Measurements from ENCODE around the gene ATP6V0B. TPM values are rescaled to one million over a fixed set of nuclear protein-coding genes. Genes with fewer than 3 reads are reported as not detected.

Gene ATP6V0B
- total and polyA plus RNA-seq, 2 donors from 2014 or later: 156 to 636 TPM

DNA sequence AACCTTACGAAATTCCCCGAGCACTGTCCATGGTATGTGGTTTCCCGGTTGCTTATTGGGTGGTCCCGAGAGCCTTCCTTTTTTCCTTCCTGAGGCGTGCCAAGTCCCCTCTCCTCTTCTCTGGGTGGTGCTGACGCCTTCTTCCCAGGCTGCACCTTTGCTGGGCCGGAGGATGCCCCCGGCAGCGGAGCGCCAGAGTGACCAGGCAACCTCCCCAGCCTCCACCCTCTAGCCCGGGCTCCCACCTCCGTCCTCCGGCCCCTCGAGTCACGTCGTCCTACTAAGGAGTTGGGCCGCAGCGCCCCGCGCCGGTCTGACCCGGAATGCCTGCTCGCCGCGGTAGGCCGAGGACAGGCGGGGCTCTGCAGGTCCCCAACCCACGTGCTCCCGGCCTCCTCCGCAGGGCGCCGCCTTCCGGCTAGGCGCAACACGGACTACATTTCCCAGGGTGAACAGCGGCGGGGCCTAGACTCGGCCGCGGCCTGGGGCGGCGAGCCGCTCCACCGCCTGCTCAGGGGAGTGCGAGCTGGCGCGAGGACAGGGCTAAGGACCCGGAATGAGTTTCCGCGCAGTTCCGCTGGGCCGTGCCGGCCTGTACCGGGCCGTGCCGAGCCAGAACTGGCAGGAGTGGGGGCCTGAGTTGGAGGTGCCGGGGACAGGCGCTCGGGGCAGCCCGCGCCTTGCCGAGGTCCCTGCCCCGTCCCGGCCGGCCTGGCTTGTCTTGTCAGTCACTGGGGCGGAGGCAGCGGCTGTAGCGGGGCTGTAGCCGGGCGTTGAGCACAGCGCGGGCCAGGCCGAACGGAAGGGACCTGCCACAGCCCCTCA, 28.3 kb upstream of the ATP6V0B start, which contains the start of gene IPO13:
Gene IPO13 (plus strand): TSS at position 715 of the 825 bp plus-strand sequence. CDS start 651 bp downstream, outside the sequence.
- DNase-seq (peak; percentile 97 to 98 (median 98)), FAIRE-seq (no peak)
- peak within 1 kb of the TSS; percentile 80 to 96 (median 93) for H3K9ac ChIP-seq (ENCODE audit: low read length in 3 of 3)
- no peaks in the 10 kb centered on the region for H3K27me3 ChIP-seq (ENCODE audit: control insufficient read depth, insufficient read depth, low read length)
- TF ChIP-seq, protein P1, sequence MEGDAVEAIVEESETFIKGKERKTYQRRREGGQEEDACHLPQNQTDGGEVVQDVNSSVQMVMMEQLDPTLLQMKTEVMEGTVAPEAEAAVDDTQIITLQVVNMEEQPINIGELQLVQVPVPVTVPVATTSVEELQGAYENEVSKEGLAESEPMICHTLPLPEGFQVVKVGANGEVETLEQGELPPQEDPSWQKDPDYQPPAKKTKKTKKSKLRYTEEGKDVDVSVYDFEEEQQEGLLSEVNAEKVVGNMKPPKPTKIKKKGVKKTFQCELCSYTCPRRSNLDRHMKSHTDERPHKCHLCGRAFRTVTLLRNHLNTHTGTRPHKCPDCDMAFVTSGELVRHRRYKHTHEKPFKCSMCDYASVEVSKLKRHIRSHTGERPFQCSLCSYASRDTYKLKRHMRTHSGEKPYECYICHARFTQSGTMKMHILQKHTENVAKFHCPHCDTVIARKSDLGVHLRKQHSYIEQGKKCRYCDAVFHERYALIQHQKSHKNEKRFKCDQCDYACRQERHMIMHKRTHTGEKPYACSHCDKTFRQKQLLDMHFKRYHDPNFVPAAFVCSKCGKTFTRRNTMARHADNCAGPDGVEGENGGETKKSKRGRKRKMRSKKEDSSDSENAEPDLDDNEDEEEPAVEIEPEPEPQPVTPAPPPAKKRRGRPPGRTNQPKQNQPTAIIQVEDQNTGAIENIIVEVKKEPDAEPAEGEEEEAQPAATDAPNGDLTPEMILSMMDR (IDR thresholded peaks at IDR 0.05; ENCODE audit: borderline replicate concordance, extremely low read depth, insufficient read depth): peak; percentile 82
- H3K4me1 ChIP-seq (ENCODE audit: control insufficient read depth in 2 of 3, insufficient read depth in 2 of 3, low read depth in 1 of 3, low read length in 3 of 3): peaks cover 0 to 35% (median 17%) of the 10 kb centered on the region in 3 donors
- intact Hi-C loops (cut with DNase I): no loop called here
- H3K27ac ChIP-seq (ENCODE audit: low read depth in 2 of 2, low read length in 2 of 2): peak within 1 kb of the TSS; percentile 99
- peaks cover 0 to 12% (median 0%) of the 10 kb centered on the region in 3 donors for H3K36me3 ChIP-seq (ENCODE audit: control insufficient read depth in 2 of 3, insufficient read depth in 3 of 3, low read length in 3 of 3)
- no peaks in the 10 kb centered on the region for H3K9me3 ChIP-seq (ENCODE audit: control insufficient read depth in 2 of 3, insufficient read depth in 1 of 3, low read length in 3 of 3)
- peak within 1 kb of the TSS; percentile 84 to 97 (median 88) for H3K4me3 ChIP-seq (ENCODE audit: low read length in 3 of 3)

DNA sequence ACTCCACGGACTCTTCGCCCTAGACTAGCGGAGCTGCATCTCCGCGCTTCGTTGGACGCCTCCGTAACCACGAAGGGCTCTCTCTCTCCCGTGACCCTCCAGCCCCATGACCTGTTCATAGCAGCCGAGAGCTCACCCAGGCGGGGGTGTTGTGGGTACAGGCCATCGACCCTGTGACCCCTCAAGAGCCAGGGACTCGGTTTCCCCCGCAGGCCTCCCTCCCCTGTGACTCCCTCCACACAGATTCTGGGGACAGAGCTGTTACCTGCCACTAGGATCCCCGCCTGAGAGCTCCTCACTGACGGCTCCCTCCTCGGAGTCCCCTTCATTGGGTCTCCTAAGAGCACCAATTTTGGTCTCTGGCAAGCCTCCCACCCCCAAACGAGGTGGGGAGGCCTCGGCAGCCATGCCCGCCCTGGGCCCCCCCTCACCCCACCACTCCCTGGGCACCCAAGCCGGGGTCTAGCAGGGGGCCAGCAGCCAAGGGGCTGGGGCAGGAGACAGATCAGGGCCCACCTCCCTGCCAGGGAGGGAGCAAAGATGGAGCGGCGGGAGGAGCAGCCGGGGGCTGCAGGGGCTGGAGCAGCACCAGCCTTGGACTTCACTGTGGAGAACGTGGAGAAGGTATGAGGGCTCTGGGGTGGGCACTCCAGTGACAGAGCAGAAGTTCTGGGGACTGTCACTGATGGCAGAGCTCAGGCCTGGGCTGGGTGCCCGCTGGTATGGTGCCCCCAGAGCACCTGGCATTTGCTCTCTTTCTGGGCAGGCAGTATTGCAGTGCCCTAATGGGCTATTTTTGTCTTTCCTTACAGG, 27.5 kb upstream of the ATP6V0B start:
- no peaks in the 10 kb centered on the region for H3K9me3 ChIP-seq (ENCODE audit: control insufficient read depth in 2 of 3, insufficient read depth in 1 of 3, low read length in 3 of 3)
- intact Hi-C loops (cut with DNase I): no loop called here
- H3K4me1 ChIP-seq (ENCODE audit: control insufficient read depth in 2 of 3, insufficient read depth in 2 of 3, low read depth in 1 of 3, low read length in 3 of 3): peaks cover 0 to 35% (median 21%) of the 10 kb centered on the region in 3 donors
- H3K4me3 ChIP-seq (ENCODE audit: low read length in 3 of 3): peak overlapping the region; percentile 84 to 97 (median 88)
- H3K9ac ChIP-seq (ENCODE audit: low read length in 3 of 3): peak overlapping the region; percentile 80 to 96 (median 93)
- H3K27ac ChIP-seq (ENCODE audit: low read depth in 2 of 2, low read length in 2 of 2): peak overlapping the region; percentile 99
- DNase-seq (peak in 1 of 5 donors; percentile 53), FAIRE-seq (no peak)
- TF ChIP-seq, protein P1 (IDR thresholded peaks at IDR 0.05; ENCODE audit: borderline replicate concordance, extremely low read depth, insufficient read depth): no peak
- no peaks in the 10 kb centered on the region for H3K27me3 ChIP-seq (ENCODE audit: control insufficient read depth, insufficient read depth, low read length)
- peaks cover 0 to 12% (median 0%) of the 10 kb centered on the region in 3 donors for H3K36me3 ChIP-seq (ENCODE audit: control insufficient read depth in 2 of 3, insufficient read depth in 3 of 3, low read length in 3 of 3)

DNA sequence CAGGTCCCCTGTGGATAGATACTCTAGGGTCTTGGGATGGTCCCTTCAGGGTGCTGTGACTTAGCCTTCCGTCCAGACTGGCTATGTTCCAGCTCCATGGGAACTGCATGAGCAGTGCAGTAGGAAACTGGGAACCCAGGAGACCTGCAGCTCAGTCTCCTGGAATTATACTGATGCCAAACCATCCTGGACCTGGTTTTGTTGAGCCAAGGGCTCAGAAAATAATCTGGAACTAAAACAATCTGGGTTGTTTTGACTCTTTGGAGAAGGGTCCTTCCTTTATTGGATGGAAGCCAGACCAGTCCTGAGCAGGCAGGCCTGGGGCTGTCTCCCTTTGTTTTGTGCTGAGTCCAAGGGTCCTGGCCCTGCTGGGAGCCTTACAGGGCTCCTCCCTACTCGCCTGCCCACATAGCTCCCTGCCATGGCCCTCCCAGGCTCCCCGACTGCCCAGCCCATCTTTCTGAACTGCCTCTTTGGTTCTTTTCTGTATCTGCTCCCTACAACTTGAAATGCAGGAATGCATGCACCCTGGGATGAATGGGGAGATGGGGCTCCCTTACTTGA, 26.8 kb upstream of the ATP6V0B start:
- FAIRE-seq: no peak
- intact Hi-C loops (cut with DNase I): no loop called here

More for the DNA sequence above, 26.8 kb upstream of the ATP6V0B start:
- no peak overlapping the region for H3K27ac ChIP-seq (ENCODE audit: low read depth in 2 of 2, low read length in 2 of 2)
- H3K9ac ChIP-seq (ENCODE audit: low read length in 3 of 3): peak overlapping the region in 1 of 3 donors; percentile 93
- no peaks in the 10 kb centered on the region for H3K27me3 ChIP-seq (ENCODE audit: control insufficient read depth, insufficient read depth, low read length)
- H3K9me3 ChIP-seq (ENCODE audit: control insufficient read depth in 2 of 3, insufficient read depth in 1 of 3, low read length in 3 of 3): no peaks in the 10 kb centered on the region
- TF ChIP-seq, protein P1 (IDR thresholded peaks at IDR 0.05; ENCODE audit: borderline replicate concordance, extremely low read depth, insufficient read depth): no peak
- DNase-seq: peak in 1 of 5 donors; percentile 13
- peak overlapping the region in 2 of 3 donors; percentile 88 to 97 for H3K4me3 ChIP-seq (ENCODE audit: low read length in 3 of 3)
- peaks cover 0 to 12% (median 0%) of the 10 kb centered on the region in 3 donors for H3K36me3 ChIP-seq (ENCODE audit: control insufficient read depth in 2 of 3, insufficient read depth in 3 of 3, low read length in 3 of 3)
- H3K4me1 ChIP-seq (ENCODE audit: control insufficient read depth in 2 of 3, insufficient read depth in 2 of 3, low read depth in 1 of 3, low read length in 3 of 3): peaks cover 0 to 35% (median 21%) of the 10 kb centered on the region in 3 donors
